Gastroesophageal sphincter (tissue), 4 donors: ENCODE measurements around the gene GNG8. TPM values are rescaled to one million over a fixed set of nuclear protein-coding genes. Genes with fewer than 3 reads are reported as not detected.

Experiments used
- ATAC-seq: fragments of 150-250 bp; one replicate; pipeline ENCODE4 v1.9.1; 2016; ENCODE audit warnings: mild to moderate bottlenecking, moderate library complexity
- H3K27ac ChIP-seq, 4 donors: fragments of 200-600 bp; sonication (generic) in 3 of 4; 1 replicate in 3 of 4; 2 replicates in 1 of 4; pipeline ENCODE4 v1.5.1; 2016 to 2019
- H3K27me3 ChIP-seq: fragments of 200-600 bp; sonication (generic); one replicate; pipeline ENCODE4 v1.5.1; 2019
- H3K36me3 ChIP-seq, 2 donors: fragments of 200-600 bp; sonication (generic); one replicate each; pipeline ENCODE4 v1.5.1; 2019; ENCODE audit warnings: control low read depth in 1 of 2
- H3K4me1 ChIP-seq, 3 donors: fragments of 200-600 bp; sonication (generic); 1 replicate in 2 of 3; 2 replicates in 1 of 3; pipeline ENCODE4 v1.5.1; 2016 to 2019; ENCODE audit warnings: control low read depth in 2 of 3
- H3K4me3 ChIP-seq, 2 donors: fragments of 200-600 bp; sonication (generic); one replicate each; pipeline ENCODE4 v1.5.1; 2019; ENCODE audit warnings: mild to moderate bottlenecking in 1 of 2, moderate library complexity in 1 of 2
- H3K9me3 ChIP-seq, 3 donors: fragments of 200-600 bp; sonication (generic); one replicate each; pipeline ENCODE4 v1.5.1; 2017 to 2019; ENCODE audit warnings: control low read depth in 2 of 3
- EP300 ChIP-seq: sonication (generic); formaldehyde crosslinking; IDR thresholded peaks from one replicate; pipeline ENCODE4 v1.6.1; 2017; ENCODE audit warnings: antibody characterized with exemption, mild to moderate bottlenecking
- POLR2A ChIP-seq, 2 donors: fragments of 450-650 bp; IDR thresholded peaks; one replicate each; pipeline ENCODE4 v1.6.1; 2017; ENCODE audit warnings: antibody characterized with exemption in 2 of 2, mild to moderate bottlenecking in 2 of 2, moderate library complexity in 1 of 2
- POLR2AphosphoS5 ChIP-seq: sonication (generic); formaldehyde crosslinking; IDR thresholded peaks from one replicate; pipeline ENCODE4 v1.6.1; 2017; ENCODE audit warnings: antibody characterized with exemption
- WGBS, 2 donors: methylation state at CpG; one replicate each; pipeline ENCODE4 v1.1.5; 2018; ENCODE audit warnings: low coverage in 1 of 2; 5-methylcytosine and 5-hydroxymethylcytosine counted together
- total RNA-seq, 4 donors: library from RNA; depleted of rRNA; stranded (reverse); fragments of >200 nt; gene quantifications; one replicate each; pipeline ENCODE4 v1.1.0, GENCODE V29; 2016
- TF ChIP-seq, protein P1 (sequence below), 4 experiments: fragments of 200-600 bp in 2 of 4; fragments of 450-650 bp in 2 of 4; sonication (generic) in 1 of 4; IDR thresholded peaks; one replicate each; pipeline ENCODE4 v1.5.1; 2017 to 2019; ENCODE audit warnings: antibody characterized with exemption in 4 of 4, mild to moderate bottlenecking in 2 of 4, moderate library complexity in 2 of 4

The GNG8 gene
- total RNA-seq, 4 donors from 2014 or later: not detected

DNA sequence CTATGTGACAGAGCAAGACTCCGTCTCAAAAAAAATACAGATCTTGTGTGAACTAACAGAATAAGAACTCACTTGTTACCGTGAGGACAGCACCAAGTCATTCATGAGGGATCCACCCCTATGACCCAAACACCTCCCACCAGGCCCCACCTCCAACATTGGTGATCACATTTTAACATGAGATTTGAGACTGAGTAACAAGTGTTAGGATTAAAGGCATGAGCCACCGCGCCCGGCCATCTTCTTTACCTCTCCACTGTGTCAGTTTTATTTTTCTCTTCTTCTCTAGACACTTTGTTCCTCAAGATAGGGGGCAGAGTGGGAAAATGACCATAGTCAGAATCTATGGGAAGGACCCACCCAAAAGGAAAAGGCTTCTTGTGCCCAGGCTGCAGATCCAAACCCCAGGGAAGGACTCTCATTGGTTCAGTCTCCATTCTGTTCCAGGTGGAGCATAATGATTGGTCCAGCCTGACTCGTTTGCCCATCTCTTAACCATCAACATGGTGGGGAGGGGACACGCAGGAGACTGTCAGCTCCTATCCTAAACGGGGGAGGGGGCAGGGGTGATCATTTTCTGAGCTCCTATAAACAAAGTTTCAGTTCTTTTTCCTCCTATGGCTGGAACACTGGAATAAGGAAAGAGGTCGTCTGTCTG is 36.2 kb downstream of the GNG8 start:
- Histone ChIP-seq H3K4me1 (peaks cover 0 to 40% (median 25%) of the 10 kb centered on the region in 3 donors), H3K27ac (peak overlapping the region in 3 of 4 donors; percentile 92 to 98 (median 98)), H3K36me3 (no peaks in the 10 kb centered on the region), H3K9me3 (peaks cover 0 to 11% (median 0%) of the 10 kb centered on the region in 3 donors), H3K4me3 (peak overlapping the region; percentile 95 to 98), H3K27me3 (no peaks in the 10 kb centered on the region)
- no peak for ATAC-seq
- 56 to 63% methylated on average over 5 to 8 of the region's 9 CpGs for WGBS, 2 donors
- TF ChIP-seq POLR2A (IDR thresholded peaks at IDR 0.05) (no peak), EP300 (no peak)

GRCh38 chr19:46598372-46598917 is 37.6 kb downstream of the GNG8 start:
- WGBS, 2 donors: 87 to 91% methylated on average over 3 to 4 of the region's 4 CpGs
- ATAC-seq: no peak

DNA sequence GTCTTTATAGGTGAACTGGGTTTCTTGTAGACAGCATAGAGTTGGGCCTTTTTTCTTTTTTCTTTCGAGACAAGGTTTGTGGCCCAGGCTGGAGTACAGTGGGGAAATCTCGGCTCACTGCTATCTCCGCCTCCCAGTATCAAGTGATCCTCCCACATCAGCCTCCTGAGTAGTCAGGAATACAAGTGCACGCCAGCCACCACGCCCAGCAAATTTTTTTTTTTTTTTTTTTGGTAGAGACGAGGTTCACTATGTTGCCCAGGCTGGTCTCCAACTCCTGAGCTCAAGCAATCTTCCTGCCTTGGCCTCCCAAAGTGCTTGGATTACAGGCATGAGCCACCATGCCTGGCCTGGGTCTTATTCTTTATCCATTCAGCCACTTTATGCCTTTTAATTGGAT is 40.0 kb downstream of the GNG8 start:
- 73 to 100% methylated on average over 1 to 5 of the region's 6 CpGs for WGBS, 2 donors
- ATAC-seq: no peak

More at GRCh38 chr19:46598372-46598917, 37.6 kb downstream of the GNG8 start:
- no peak for TF ChIP-seq POLR2AphosphoS5
- TF ChIP-seq POLR2A (IDR thresholded peaks at IDR 0.05): no peak
- H3K4me1 ChIP-seq: peaks cover 0 to 26% (median 11%) of the 10 kb centered on the region in 3 donors
- no peaks in the 10 kb centered on the region for H3K36me3 ChIP-seq
- H3K27ac ChIP-seq: no peak overlapping the region
- peaks cover 0 to 11% (median 0%) of the 10 kb centered on the region in 3 donors for H3K9me3 ChIP-seq
- H3K4me3 ChIP-seq: no peak overlapping the region
- H3K27me3 ChIP-seq: no peaks in the 10 kb centered on the region

DNA sequence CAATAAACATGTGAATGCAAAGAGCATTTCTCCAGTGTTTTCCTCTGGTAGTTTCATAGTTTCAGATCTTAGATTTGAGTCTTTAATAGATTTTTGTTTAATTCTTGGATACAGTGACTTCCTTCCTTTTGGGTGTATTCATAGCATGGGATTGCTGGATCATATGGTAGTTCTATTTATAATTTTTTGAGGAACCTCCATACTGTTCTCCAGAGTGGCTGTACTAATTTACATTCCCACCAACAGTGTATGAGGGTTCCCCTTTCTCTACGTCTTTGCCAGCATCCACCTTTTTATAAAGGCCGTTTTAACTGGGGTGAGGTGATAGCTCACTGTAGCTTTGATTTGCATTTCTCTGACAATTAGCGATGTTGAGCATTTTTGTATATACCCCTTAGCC is 44.1 kb downstream of the GNG8 start:
- H3K4me1 ChIP-seq: no peaks in the 10 kb centered on the region
- TF ChIP-seq POLR2A (IDR thresholded peaks at IDR 0.05): no peak
- TF ChIP-seq EP300: no peak
- TF ChIP-seq, protein P1, sequence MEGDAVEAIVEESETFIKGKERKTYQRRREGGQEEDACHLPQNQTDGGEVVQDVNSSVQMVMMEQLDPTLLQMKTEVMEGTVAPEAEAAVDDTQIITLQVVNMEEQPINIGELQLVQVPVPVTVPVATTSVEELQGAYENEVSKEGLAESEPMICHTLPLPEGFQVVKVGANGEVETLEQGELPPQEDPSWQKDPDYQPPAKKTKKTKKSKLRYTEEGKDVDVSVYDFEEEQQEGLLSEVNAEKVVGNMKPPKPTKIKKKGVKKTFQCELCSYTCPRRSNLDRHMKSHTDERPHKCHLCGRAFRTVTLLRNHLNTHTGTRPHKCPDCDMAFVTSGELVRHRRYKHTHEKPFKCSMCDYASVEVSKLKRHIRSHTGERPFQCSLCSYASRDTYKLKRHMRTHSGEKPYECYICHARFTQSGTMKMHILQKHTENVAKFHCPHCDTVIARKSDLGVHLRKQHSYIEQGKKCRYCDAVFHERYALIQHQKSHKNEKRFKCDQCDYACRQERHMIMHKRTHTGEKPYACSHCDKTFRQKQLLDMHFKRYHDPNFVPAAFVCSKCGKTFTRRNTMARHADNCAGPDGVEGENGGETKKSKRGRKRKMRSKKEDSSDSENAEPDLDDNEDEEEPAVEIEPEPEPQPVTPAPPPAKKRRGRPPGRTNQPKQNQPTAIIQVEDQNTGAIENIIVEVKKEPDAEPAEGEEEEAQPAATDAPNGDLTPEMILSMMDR (IDR thresholded peaks at IDR 0.05): no peak
- no peak for TF ChIP-seq POLR2AphosphoS5
- H3K27ac ChIP-seq: no peak overlapping the region
- no peaks in the 10 kb centered on the region for H3K36me3 ChIP-seq
- no peak overlapping the region for H3K4me3 ChIP-seq
- no peaks in the 10 kb centered on the region for H3K27me3 ChIP-seq
- 82 to 90% methylated on average over 2 to 3 of the region's 3 CpGs for WGBS, 2 donors
- ATAC-seq: no peak
- no peaks in the 10 kb centered on the region for H3K9me3 ChIP-seq

More for the DNA sequence above, 40.0 kb downstream of the GNG8 start:
- H3K27ac ChIP-seq: no peak overlapping the region
- no peaks in the 10 kb centered on the region for H3K27me3 ChIP-seq
- no peaks in the 10 kb centered on the region for H3K36me3 ChIP-seq
- TF ChIP-seq EP300 (no peak), POLR2A (IDR thresholded peaks at IDR 0.05) (no peak), POLR2AphosphoS5 (no peak)
- TF ChIP-seq, protein P1 (IDR thresholded peaks at IDR 0.05): no peak
- peaks cover 0 to 7% (median 0%) of the 10 kb centered on the region in 3 donors for H3K4me1 ChIP-seq
- peaks cover 0 to 11% (median 0%) of the 10 kb centered on the region in 3 donors for H3K9me3 ChIP-seq
- no peak overlapping the region for H3K4me3 ChIP-seq

DNA sequence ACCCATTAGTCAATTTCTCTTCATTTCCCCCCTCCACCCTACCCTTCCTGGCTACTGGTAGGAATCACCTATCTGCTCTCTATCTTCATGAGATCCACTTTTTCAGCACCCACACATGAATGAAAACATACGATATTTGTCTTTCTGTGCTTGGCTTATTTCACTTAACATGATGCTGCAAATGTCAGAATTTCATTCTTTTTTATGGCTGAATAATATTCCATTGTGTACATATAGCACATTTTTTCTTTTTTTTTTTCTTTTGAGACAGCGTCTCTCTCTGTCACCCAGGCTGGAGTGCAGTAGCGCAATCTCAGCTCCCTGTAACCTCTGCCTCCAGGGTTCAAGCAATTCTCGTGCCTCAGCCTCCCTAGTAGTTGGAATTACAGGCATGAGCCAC is 44.7 kb downstream of the GNG8 start:
- ATAC-seq: no peak
- no peaks in the 10 kb centered on the region for H3K27me3 ChIP-seq
- WGBS, 2 donors: 90% methylated on average over 4 of the region's 4 CpGs; no CpG with 5 or more reads in 1 of the 2 donors
- H3K27ac ChIP-seq: no peak overlapping the region
- H3K36me3 ChIP-seq: no peaks in the 10 kb centered on the region
- H3K9me3 ChIP-seq: no peaks in the 10 kb centered on the region
- no peaks in the 10 kb centered on the region for H3K4me1 ChIP-seq
- H3K4me3 ChIP-seq: no peak overlapping the region
- TF ChIP-seq POLR2AphosphoS5: no peak

DNA sequence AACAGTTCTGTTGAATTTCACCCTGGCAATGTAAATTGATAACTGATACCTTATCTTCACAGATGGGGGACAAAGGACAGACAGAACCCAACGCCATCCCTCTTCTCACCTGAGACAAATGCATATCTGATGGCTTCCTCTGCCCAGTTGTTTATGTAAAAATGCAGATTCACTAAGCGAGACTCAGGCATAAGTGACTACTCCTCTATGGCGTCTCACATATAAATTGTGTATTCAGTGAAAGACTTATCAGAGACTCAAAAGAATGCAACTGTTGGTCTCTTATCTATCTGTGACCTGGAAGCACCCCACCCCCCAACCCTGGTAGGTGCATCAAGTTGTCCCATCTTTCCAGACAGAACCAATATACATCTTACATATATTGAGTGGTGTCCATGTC is 48.1 kb downstream of the GNG8 start:
- H3K27me3 ChIP-seq: no peaks in the 10 kb centered on the region

More for the DNA sequence above, 48.1 kb downstream of the GNG8 start:
- Histone ChIP-seq H3K4me1 (no peaks in the 10 kb centered on the region), H3K4me3 (no peak overlapping the region), H3K9me3 (no peaks in the 10 kb centered on the region), H3K27ac (no peak overlapping the region), H3K36me3 (no peaks in the 10 kb centered on the region)
- 73 to 87% methylated on average over 3 of the region's 3 CpGs for WGBS, 2 donors
- no peak for ATAC-seq
- TF ChIP-seq, protein P1 (IDR thresholded peaks at IDR 0.05): no peak
- TF ChIP-seq EP300 (no peak), POLR2A (IDR thresholded peaks at IDR 0.05) (no peak), POLR2AphosphoS5 (no peak)
